Measurements from ENCODE around the gene APP. TPM values are rescaled to one million over a fixed set of nuclear protein-coding genes. Genes with fewer than 3 reads are reported as not detected.

APP gene
- total RNA-seq, 1 donor from 2014 or later, result 1,137 TPM

DNA sequence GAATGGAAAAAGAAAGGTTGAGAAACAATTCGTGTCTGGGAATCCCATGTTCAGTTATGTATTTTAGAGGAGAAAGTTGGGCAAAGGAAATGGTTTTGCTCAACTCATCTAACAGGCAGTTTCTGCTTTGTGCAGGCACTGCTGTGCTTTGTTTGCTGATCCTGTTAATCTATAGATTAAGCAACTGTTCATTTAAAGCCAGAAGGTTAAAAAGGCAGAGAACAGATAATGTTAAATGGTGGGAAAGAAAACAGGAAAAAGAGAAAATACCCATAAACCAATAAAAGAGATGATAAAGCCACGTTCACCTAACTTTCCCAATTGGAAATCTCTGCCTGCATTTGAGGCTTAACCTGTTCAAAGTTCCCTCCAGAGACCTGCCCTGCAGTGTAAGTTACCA is 70.0 kb downstream of the APP start:
- H3K9me3 Mint-ChIP-seq (ENCODE audit: unreplicated experiment), result no peaks in the 10 kb centered on the region
- TF ChIP-seq, protein P1, sequence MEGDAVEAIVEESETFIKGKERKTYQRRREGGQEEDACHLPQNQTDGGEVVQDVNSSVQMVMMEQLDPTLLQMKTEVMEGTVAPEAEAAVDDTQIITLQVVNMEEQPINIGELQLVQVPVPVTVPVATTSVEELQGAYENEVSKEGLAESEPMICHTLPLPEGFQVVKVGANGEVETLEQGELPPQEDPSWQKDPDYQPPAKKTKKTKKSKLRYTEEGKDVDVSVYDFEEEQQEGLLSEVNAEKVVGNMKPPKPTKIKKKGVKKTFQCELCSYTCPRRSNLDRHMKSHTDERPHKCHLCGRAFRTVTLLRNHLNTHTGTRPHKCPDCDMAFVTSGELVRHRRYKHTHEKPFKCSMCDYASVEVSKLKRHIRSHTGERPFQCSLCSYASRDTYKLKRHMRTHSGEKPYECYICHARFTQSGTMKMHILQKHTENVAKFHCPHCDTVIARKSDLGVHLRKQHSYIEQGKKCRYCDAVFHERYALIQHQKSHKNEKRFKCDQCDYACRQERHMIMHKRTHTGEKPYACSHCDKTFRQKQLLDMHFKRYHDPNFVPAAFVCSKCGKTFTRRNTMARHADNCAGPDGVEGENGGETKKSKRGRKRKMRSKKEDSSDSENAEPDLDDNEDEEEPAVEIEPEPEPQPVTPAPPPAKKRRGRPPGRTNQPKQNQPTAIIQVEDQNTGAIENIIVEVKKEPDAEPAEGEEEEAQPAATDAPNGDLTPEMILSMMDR (IDR thresholded peaks at IDR 0.05; ENCODE audit: unreplicated experiment), result no peak
- H3K36me3 Mint-ChIP-seq (ENCODE audit: low read depth, unreplicated experiment), result peaks cover 23% of the 10 kb centered on the region
- no peak overlapping the region for H3K4me3 Mint-ChIP-seq (ENCODE audit: unreplicated experiment)
- H3K27ac Mint-ChIP-seq (ENCODE audit: unreplicated experiment), result peak overlapping the region; percentile 45
- no peak for DNase-seq (ENCODE audit: low spot score)
- peaks cover 19% of the 10 kb centered on the region for H3K4me1 Mint-ChIP-seq (ENCODE audit: unreplicated experiment)
- H3K27me3 Mint-ChIP-seq (ENCODE audit: unreplicated experiment), result peaks cover 9% of the 10 kb centered on the region

DNA sequence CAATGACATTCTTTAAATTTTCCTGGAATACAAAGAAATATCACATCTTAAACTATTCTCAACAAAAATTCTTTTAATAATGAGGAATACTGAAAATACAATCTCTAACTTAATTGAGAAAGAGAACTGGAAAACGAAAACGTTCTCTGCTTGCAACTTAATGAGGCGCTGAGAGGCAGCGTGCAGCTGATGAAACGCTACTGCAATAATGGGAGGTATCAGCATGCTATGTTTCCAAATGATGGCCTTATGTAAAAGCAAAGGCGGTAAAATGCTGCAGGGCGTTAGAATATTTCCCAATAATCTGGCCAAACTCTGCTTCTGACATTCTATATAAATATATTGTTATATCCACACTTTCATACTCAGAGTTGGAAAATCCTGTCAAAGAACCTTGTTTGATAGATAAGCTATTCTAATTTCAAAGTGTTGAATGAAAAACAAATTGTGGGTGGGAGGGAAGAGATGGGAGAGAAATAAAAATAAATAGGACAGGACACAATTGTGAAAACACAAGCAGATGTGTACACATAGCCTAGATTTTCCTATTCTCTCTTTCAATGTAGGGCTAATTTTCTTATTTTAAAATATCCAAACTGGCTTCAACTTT is 70.9 kb downstream of the APP start:
- TF ChIP-seq, protein P1 (IDR thresholded peaks at IDR 0.05; ENCODE audit: unreplicated experiment), result no peak
- H3K9me3 Mint-ChIP-seq (ENCODE audit: unreplicated experiment), result no peaks in the 10 kb centered on the region
- H3K27me3 Mint-ChIP-seq (ENCODE audit: unreplicated experiment), result peaks cover 9% of the 10 kb centered on the region
- DNase-seq (ENCODE audit: low spot score), result no peak
- H3K36me3 Mint-ChIP-seq (ENCODE audit: low read depth, unreplicated experiment), result peaks cover 25% of the 10 kb centered on the region
- no peak overlapping the region for H3K4me3 Mint-ChIP-seq (ENCODE audit: unreplicated experiment)
- no peak overlapping the region for H3K27ac Mint-ChIP-seq (ENCODE audit: unreplicated experiment)
- H3K4me1 Mint-ChIP-seq (ENCODE audit: unreplicated experiment), result peaks cover 19% of the 10 kb centered on the region

DNA sequence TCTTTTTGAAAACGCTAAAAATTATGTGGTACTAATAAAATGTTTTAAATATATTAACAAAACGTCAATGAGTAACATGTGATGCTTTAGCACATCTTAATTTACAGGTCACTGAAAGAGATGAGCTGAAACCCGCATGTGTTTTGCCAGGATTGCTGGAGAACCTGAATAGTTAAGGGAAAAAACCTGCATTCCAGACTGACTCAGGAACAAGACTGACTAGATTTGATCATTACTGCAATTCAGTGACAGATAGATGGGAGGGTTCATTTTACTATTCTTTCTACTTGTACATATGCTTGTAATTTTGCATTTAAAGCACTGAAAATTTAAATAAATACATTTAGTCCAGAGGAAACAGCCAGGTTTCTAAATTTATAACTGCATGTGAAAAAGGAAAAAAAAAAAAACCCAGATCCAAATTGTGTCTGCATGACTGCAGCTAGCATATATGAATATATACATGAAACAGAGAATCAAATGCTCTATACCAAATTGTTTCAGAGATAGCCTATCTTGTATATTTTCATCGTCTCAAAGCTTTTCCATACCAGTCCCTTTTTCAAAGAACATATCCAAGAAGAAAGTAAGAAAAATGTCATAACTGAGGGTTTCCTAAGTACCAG is 71.7 kb downstream of the APP start:
- peaks cover 22% of the 10 kb centered on the region for H3K4me1 Mint-ChIP-seq (ENCODE audit: unreplicated experiment)
- peaks cover 23% of the 10 kb centered on the region for H3K36me3 Mint-ChIP-seq (ENCODE audit: low read depth, unreplicated experiment)
- H3K9me3 Mint-ChIP-seq (ENCODE audit: unreplicated experiment), result no peaks in the 10 kb centered on the region
- H3K27me3 Mint-ChIP-seq (ENCODE audit: unreplicated experiment), result peaks cover 9% of the 10 kb centered on the region
- DNase-seq (ENCODE audit: low spot score), result no peak
- TF ChIP-seq, protein P1 (IDR thresholded peaks at IDR 0.05; ENCODE audit: unreplicated experiment), result no peak
- no peak overlapping the region for H3K27ac Mint-ChIP-seq (ENCODE audit: unreplicated experiment)
- H3K4me3 Mint-ChIP-seq (ENCODE audit: unreplicated experiment), result no peak overlapping the region

DNA sequence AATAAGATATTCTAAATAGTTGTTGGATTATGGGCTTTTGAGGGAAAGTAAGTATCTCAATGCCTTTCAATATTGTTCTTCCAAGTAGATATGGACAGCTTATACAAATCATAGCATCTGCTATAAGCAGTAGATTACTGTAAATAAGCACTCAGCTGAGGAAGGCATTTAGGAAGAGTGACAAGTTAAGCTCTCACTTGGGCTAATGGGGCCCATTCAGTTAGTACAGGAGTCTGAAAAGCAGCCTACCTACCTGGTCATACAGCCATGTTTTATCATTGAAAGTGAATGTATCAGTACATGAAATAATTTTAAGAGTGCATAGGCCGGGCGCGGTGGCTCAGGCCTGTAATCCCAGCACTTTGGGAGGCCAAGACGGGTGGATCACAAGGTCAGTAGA is 73.1 kb downstream of the APP start:
- H3K9me3 Mint-ChIP-seq (ENCODE audit: unreplicated experiment), result no peaks in the 10 kb centered on the region
- H3K4me3 Mint-ChIP-seq (ENCODE audit: unreplicated experiment), result no peak overlapping the region
- H3K36me3 Mint-ChIP-seq (ENCODE audit: low read depth, unreplicated experiment), result peaks cover 18% of the 10 kb centered on the region
- DNase-seq (ENCODE audit: low spot score), result no peak
- H3K27ac Mint-ChIP-seq (ENCODE audit: unreplicated experiment), result no peak overlapping the region
- peaks cover 31% of the 10 kb centered on the region for H3K4me1 Mint-ChIP-seq (ENCODE audit: unreplicated experiment)
- H3K27me3 Mint-ChIP-seq (ENCODE audit: unreplicated experiment), result peaks cover 9% of the 10 kb centered on the region
- TF ChIP-seq, protein P1 (IDR thresholded peaks at IDR 0.05; ENCODE audit: unreplicated experiment), result no peak
